ENCODE data around the gene AGBL3.

The AGBL3 gene

DNA sequence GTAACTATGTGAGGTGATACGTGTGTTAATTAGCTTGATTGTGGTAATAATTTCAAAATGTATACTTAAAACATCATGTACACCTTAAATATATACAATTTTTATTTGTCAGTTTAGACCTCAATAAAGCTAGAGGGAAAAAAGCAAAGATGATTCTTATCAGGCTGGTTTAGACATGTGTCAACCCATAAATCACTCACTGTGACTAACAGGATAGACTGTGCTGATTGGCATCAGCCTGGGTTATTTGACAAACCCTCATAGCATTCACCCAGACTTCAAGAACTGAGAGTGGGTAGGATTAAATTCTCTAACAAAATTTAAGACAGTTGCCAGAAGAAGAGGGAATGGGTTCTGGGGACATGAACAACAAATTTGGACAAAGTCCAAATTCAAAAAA lies 87.8 kb downstream of the AGBL3 start:
- no peak for TF ChIP-seq CTCF (IDR thresholded peaks at IDR 0.05; ENCODE audit: low read depth, low read length, missing control alignments)
- no peak for DNase-seq (ENCODE audit: low read depth)
- no peak overlapping the region for H3K4me3 ChIP-seq (ENCODE audit: low read depth, low read length)

- DNase-seq (ENCODE audit: low read depth), result no peak
- TF ChIP-seq CTCF (IDR thresholded peaks at IDR 0.05; ENCODE audit: low read depth, low read length, missing control alignments), result no peak
- no peak overlapping the region for H3K4me3 ChIP-seq (ENCODE audit: low read depth, low read length)
These were observed 88.2 kb downstream of the AGBL3 start for GRCh38 chr7:135074531-135074930.

- DNase-seq (ENCODE audit: low read depth), result no peak
- H3K4me3 ChIP-seq (ENCODE audit: low read depth, low read length), result no peak overlapping the region
- no peak for TF ChIP-seq CTCF (IDR thresholded peaks at IDR 0.05; ENCODE audit: low read depth, low read length, missing control alignments)
These were observed 89.4 kb downstream of the AGBL3 start for GRCh38 chr7:135075716-135076115.

DNA sequence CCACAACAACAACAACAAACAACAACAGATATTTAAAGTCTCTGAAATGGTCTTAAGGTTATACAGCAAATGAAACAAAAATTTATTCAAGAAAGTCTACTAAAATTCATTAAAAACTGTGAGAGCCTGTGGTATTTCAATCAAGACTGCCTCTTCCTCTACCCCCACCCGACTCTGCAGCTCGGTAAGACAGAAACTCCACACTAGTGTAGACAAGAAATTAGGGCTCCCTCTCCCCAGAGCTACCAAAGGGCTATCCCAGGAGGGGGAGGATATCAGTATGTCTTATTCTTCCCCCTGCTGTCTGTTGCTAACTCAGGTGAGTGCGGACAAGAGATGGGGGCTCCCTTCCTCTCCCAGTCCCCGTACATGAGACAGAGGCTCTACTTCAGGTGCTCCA lies 90.6 kb downstream of the AGBL3 start:
- TF ChIP-seq CTCF (IDR thresholded peaks at IDR 0.05; ENCODE audit: low read depth, low read length, missing control alignments), result no peak

DNA sequence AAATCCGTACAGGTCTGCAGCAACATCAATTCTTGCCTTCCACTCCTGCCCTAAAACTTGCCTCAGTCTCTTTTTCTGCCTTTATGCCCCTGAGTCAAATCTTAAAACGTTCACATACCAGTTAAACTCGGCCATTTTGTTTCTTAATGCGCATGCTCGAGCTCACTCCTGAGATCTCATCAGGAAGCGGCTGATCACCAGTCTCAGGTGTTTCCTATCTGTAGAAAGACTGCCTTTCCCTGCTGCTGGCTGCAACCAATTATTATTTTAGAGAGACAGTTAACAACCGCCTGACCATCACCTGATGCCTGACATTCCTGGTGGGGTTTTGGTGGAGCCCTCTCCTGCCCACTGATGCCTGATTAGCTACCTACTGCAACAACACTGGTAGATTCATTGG lies 91.3 kb downstream of the AGBL3 start:
- DNase-seq (ENCODE audit: low read depth), result no peak
- no peak overlapping the region for H3K4me3 ChIP-seq (ENCODE audit: low read depth, low read length)
- no peak for TF ChIP-seq CTCF (IDR thresholded peaks at IDR 0.05; ENCODE audit: low read depth, low read length, missing control alignments)

More for the DNA sequence above, 90.6 kb downstream of the AGBL3 start:
- no peak overlapping the region for H3K4me3 ChIP-seq (ENCODE audit: low read depth, low read length)
- DNase-seq (ENCODE audit: low read depth), result no peak

- TF ChIP-seq CTCF (IDR thresholded peaks at IDR 0.05; ENCODE audit: low read depth, low read length, missing control alignments), result no peak
- no peak overlapping the region for H3K4me3 ChIP-seq (ENCODE audit: low read depth, low read length)
- no peak for DNase-seq (ENCODE audit: low read depth)
These were observed 91.7 kb downstream of the AGBL3 start for GRCh38 chr7:135078051-135078450.

- TF ChIP-seq CTCF (IDR thresholded peaks at IDR 0.05; ENCODE audit: low read depth, low read length, missing control alignments), result no peak
- no peak for DNase-seq (ENCODE audit: low read depth)
- H3K4me3 ChIP-seq (ENCODE audit: low read depth, low read length), result no peak overlapping the region
These were observed 92.8 kb downstream of the AGBL3 start for GRCh38 chr7:135079068-135079467.

Data from GM12864 (cell line).